ENCODE results near the gene IBSP. TPM values are rescaled to one million over a fixed set of nuclear protein-coding genes. Genes with fewer than 3 reads are reported as not detected.

IBSP gene
- total and polyA plus RNA-seq, 5 experiments from 2014 or later: not detected

GRCh38 chr4:87843936-87844335 lies 44.6 kb downstream of the IBSP start:
- POLR2A ChIA-PET: no interaction called here
- no peaks in the 10 kb centered on the region for H3K9me3 Mint-ChIP-seq
- no peak overlapping the region for H3K4me3 Mint-ChIP-seq
- no peak for ATAC-seq
- H3K36me3 Mint-ChIP-seq: no peaks in the 10 kb centered on the region
- H3K4me1 Mint-ChIP-seq: peaks cover 3 to 8% (median 4%) of the 10 kb centered on the region in 4 donors
- DNase-seq: no peak
- no peak overlapping the region for H3K27ac Mint-ChIP-seq
- H3K27me3 Mint-ChIP-seq: peaks cover 17 to 63% (median 27%) of the 10 kb centered on the region in 5 donors

DNA sequence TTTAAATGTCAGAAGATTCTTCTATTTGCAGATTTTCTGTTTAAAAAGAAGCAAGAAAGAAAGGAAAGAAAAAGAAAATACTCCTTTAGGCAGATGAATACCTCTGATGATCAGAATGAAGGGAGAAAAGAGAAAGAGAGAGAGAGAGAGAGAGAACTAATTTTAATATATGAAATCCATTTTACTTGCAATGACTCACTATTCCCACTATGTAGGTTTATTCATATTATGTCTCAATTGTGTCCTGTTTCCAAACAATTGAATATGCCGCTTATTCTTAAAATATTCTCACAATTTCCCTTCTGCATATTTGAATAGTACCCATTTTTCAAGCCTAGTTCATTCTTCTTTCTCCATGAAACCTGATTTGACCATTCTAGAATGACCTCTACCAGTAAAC lies 45.1 kb downstream of the IBSP start:
- Mint-ChIP-seq H3K9me3 (no peaks in the 10 kb centered on the region), H3K4me3 (no peak overlapping the region), H3K4me1 (peaks cover 2 to 12% (median 5%) of the 10 kb centered on the region in 4 donors), H3K27ac (no peak overlapping the region), H3K36me3 (no peaks in the 10 kb centered on the region), H3K27me3 (peaks cover 17 to 63% (median 27%) of the 10 kb centered on the region in 5 donors)
- no peak for ATAC-seq
- DNase-seq: no peak
- POLR2A ChIA-PET: no interaction called here

DNA sequence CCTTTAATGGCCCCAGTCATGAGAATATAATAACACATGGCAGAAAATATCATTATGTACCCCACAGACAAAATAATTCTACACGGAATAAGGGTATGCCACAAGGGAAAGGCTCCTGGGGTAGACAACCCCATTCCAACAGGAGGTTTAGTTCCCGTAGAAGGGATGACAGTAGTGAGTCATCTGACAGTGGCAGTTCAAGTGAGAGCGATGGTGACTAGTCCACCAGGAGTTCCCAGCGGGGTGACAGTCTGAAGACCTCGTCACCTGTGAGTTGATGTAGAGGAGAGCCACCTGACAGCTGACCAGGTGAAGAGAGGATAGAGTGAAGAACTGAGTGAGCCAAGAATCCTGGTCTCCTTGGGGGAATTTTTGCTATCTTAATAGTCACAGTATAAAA lies 46.9 kb downstream of the IBSP start:
- DNase-seq: no peak
- H3K27me3 Mint-ChIP-seq: peaks cover 15 to 52% (median 24%) of the 10 kb centered on the region in 5 donors
- no peak overlapping the region for H3K27ac Mint-ChIP-seq
- no peak overlapping the region for H3K4me3 Mint-ChIP-seq
- no peaks in the 10 kb centered on the region for H3K36me3 Mint-ChIP-seq
- POLR2A ChIA-PET: no interaction called here
- no peak for ATAC-seq
- peaks cover 2 to 14% (median 6%) of the 10 kb centered on the region in 4 donors for H3K4me1 Mint-ChIP-seq
- H3K9me3 Mint-ChIP-seq: no peaks in the 10 kb centered on the region

DNA sequence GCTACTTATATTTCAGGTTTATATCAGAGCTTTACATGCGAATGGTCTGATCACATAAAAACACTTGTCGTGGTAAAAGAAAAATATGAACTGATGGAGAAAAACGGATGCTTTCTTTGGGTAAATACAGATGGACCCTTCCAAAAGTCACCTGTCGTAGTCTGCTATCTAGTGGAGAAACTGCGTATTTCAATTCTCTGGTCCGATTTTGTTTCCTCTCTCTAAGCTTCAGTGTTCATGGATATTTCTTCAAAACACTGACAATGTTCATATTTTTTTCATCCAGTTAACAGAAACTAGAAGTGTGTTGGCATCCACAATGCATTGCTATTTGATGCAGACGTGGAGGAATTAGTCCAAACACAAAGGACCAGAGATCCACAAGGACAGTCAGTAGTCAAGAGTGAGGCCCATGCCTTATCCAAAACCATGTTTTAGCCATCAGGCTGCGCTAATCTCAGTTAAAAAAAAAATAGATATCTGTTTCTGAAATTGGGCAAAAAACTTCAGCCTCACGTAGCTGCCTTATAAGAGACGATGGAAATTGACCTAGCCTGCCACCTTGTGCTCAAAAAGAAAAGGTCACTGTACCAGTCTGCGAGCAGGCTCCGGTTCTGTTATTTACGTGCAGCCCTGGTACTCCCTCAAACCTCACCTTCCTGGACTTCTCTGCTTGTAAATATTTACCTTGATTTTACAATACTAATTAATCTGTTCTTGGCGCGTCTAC lies 49.4 kb downstream of the IBSP start:
- peak in 6 of 10 donors; percentile 14 to 46 (median 25) for DNase-seq
- Mint-ChIP-seq H3K27me3 (peaks cover 9 to 38% (median 13%) of the 10 kb centered on the region in 5 donors), H3K4me1 (peaks cover 2 to 14% (median 6%) of the 10 kb centered on the region in 4 donors), H3K9me3 (no peaks in the 10 kb centered on the region), H3K36me3 (no peaks in the 10 kb centered on the region), H3K27ac (no peak overlapping the region), H3K4me3 (peak overlapping the region; percentile 5 to 61 (median 46))
- POLR2A ChIA-PET: no interaction called here
- ATAC-seq: peak; percentile 75 to 85

- H3K4me1 Mint-ChIP-seq: peaks cover 2 to 14% (median 6%) of the 10 kb centered on the region in 4 donors
- DNase-seq: no peak
- peaks cover 7 to 33% (median 11%) of the 10 kb centered on the region in 5 donors for H3K27me3 Mint-ChIP-seq
- H3K27ac Mint-ChIP-seq: no peak overlapping the region
- POLR2A ChIA-PET: no interaction called here
- H3K9me3 Mint-ChIP-seq: no peaks in the 10 kb centered on the region
- ATAC-seq: no peak
- no peaks in the 10 kb centered on the region for H3K36me3 Mint-ChIP-seq
- H3K4me3 Mint-ChIP-seq: no peak overlapping the region
These were observed 50.3 kb downstream of the IBSP start for GRCh38 chr4:87849612-87850011.

DNA sequence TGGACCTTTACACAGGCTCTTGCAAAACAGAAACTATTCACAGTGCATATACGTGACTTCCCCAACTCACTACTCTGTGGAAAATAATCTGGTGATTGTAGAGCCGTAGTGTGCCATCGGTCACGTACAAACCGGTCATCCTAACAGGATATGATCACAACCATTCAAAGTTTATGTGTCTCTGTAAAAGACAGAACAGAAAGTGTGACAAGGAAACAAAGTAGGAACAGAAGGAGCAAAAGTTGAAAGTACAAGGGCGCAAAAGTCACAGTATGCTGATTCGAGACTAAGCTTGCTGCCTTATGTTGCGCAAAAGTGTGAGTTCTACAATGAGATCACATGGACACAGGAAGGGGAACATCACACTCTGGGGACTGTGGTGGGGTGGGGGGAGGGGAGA lies 52.0 kb downstream of the IBSP start:
- Mint-ChIP-seq H3K27ac (no peak overlapping the region), H3K4me1 (peaks cover 2 to 14% (median 6%) of the 10 kb centered on the region in 4 donors), H3K36me3 (no peaks in the 10 kb centered on the region), H3K4me3 (peak overlapping the region in 1 of 10 donors; percentile 57), H3K9me3 (no peaks in the 10 kb centered on the region), H3K27me3 (peaks cover 4 to 29% (median 9%) of the 10 kb centered on the region in 5 donors)
- ATAC-seq (no peak), DNase-seq (no peak)
- POLR2A ChIA-PET: no interaction called here

DNA sequence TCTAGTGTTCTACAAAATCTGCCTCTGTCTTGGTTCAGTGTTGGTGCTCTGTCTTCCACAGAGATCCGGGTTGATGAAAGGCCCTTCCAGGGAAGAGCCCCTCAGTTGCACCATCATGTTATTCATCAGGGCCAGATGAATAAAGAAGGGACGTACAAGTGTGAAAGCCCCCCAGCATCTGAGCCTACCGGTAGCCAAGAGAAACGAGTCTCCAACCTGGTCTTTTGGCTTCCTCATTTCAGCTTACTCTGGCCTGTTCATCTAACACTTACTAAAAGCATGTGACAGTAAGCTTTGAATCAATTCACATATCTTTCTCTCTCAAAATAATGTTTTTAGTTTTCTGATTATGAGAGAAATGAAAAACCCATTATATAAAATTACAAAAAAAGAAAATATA lies 52.6 kb downstream of the IBSP start:
- Mint-ChIP-seq H3K27ac (no peak overlapping the region), H3K4me3 (no peak overlapping the region), H3K9me3 (no peaks in the 10 kb centered on the region), H3K27me3 (peaks cover under 1 to 27% (median 6%) of the 10 kb centered on the region in 5 donors), H3K36me3 (no peaks in the 10 kb centered on the region), H3K4me1 (peaks cover 2 to 14% (median 6%) of the 10 kb centered on the region in 4 donors)
- POLR2A ChIA-PET: no interaction called here
- ATAC-seq: no peak
- no peak for DNase-seq

DNA sequence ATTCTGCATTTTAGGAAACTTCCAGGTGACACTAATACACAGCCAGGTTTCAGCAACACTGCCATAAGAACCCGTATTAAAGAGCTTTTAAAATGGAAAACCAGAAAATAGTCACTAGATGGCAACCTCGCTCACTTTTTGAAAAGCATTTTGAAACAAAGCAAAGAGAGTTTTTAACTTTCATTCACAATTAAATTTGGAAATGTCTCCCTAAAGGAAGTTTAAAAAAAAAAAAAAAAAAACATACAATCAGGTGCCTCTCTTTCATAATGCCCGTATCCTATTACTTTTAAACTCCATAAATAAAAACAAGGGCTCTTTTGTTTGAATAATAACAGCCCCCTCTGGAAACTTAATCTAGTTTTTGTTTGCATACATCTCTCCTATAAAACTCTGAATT lies 53.8 kb downstream of the IBSP start:
- no peak overlapping the region for H3K27ac Mint-ChIP-seq
- H3K27me3 Mint-ChIP-seq: peaks cover 2 to 20% (median 7%) of the 10 kb centered on the region in 5 donors
- H3K9me3 Mint-ChIP-seq: no peaks in the 10 kb centered on the region
- no peak overlapping the region for H3K4me3 Mint-ChIP-seq
- peaks cover 2 to 13% (median 6%) of the 10 kb centered on the region in 4 donors for H3K4me1 Mint-ChIP-seq
- POLR2A ChIA-PET: no interaction called here
- H3K36me3 Mint-ChIP-seq: no peaks in the 10 kb centered on the region
- DNase-seq: no peak
- ATAC-seq: no peak

GRCh38 chr4:87853891-87854290 lies 54.5 kb downstream of the IBSP start:
- H3K9me3 Mint-ChIP-seq: no peaks in the 10 kb centered on the region
- no peak overlapping the region for H3K4me3 Mint-ChIP-seq
- H3K36me3 Mint-ChIP-seq: no peaks in the 10 kb centered on the region
- POLR2A ChIA-PET: no interaction called here
- peaks cover 2 to 28% (median 9%) of the 10 kb centered on the region in 5 donors for H3K27me3 Mint-ChIP-seq
- no peak for DNase-seq
- H3K4me1 Mint-ChIP-seq: peaks cover 0 to 6% (median 3%) of the 10 kb centered on the region in 4 donors
- no peak overlapping the region for H3K27ac Mint-ChIP-seq
- ATAC-seq: no peak

DNA sequence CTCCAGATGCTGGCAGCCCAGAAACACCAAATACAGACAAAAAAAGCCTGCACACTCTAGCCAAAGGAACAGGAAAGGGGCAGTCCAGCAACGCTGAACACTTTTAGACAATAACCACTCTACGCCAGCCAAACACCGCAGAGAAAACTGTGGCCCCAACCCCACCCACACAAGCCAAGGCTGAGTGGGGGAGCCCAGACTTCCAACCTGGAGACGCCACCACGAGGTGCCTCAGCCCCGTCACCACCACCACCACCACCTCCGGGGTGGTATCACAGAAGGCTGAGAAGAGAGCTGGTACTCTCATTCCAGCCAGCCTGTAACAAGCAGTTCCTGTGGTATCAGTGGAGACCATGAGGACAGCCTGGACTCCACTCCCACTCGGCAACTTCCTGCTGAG lies 56.2 kb downstream of the IBSP start:
- DNase-seq: no peak
- Mint-ChIP-seq H3K4me3 (no peak overlapping the region), H3K4me1 (no peaks in the 10 kb centered on the region), H3K27ac (no peak overlapping the region), H3K27me3 (peaks cover 3 to 35% (median 11%) of the 10 kb centered on the region in 5 donors), H3K9me3 (no peaks in the 10 kb centered on the region), H3K36me3 (no peaks in the 10 kb centered on the region)
- POLR2A ChIA-PET: no interaction called here
- ATAC-seq: no peak

GRCh38 chr4:87856816-87857215 lies 57.5 kb downstream of the IBSP start:
- POLR2A ChIA-PET: no interaction called here
- Mint-ChIP-seq H3K9me3 (no peaks in the 10 kb centered on the region), H3K4me3 (no peak overlapping the region), H3K4me1 (no peaks in the 10 kb centered on the region), H3K36me3 (no peaks in the 10 kb centered on the region), H3K27ac (no peak overlapping the region), H3K27me3 (peaks cover 3 to 35% (median 12%) of the 10 kb centered on the region in 5 donors)
- DNase-seq (no peak), ATAC-seq (no peak)

DNA sequence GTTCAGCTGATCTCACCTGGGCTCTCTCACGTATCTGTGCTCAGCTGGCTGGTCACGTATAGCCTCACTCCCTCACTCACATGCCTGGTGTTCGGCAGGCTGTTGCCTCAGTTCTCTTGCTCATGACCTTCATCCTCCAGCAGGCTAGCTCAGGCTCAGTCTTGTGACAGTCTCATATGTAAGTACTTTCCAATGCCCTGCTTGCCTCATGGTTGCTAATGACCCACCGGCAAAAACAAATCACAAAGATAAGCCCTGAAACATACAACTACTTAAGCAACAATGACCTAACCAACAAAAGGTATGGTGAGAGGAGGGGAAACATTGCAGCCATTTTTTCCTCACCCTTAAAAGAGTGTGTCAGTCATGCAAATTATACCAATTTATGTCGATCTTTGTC lies 58.4 kb downstream of the IBSP start:
- no peaks in the 10 kb centered on the region for H3K9me3 Mint-ChIP-seq
- no peak overlapping the region for H3K4me3 Mint-ChIP-seq
- H3K27me3 Mint-ChIP-seq: peaks cover 3 to 35% (median 14%) of the 10 kb centered on the region in 5 donors
- ATAC-seq: no peak
- H3K4me1 Mint-ChIP-seq: no peaks in the 10 kb centered on the region
- H3K27ac Mint-ChIP-seq: no peak overlapping the region
- H3K36me3 Mint-ChIP-seq: no peaks in the 10 kb centered on the region
- POLR2A ChIA-PET: no interaction called here
- DNase-seq: no peak

Data from naive thymus-derived CD8-positive, alpha-beta T cell (primary cell).